SU-DHL-6 (cell line): ENCODE results near the gene SMARCAL1.

Experiments used
- H2AFZ ChIP-seq: fragments of 200-600 bp; sonication (generic); 2 replicates; pipeline ENCODE4 v1.6.1; 2014; ENCODE audit warnings: low read depth, mild to moderate bottlenecking, moderate library complexity, mixed read lengths, antibody characterized with exemption, low read length; ENCODE audit not compliant: severe bottlenecking
- H3F3A ChIP-seq: fragments of 200-600 bp; shearing (Covaris generic); 2 replicates; pipeline ENCODE4 v1.6.0; 2016; ENCODE audit warnings: antibody characterized with exemption, mild to moderate bottlenecking; ENCODE audit not compliant: insufficient read depth
- H3K27ac ChIP-seq: fragments of 200-600 bp; sonication (generic); 2 replicates; pipeline ENCODE4 v1.5.1; 2016; ENCODE audit warnings: low read depth, mild to moderate bottlenecking, low read length, moderate library complexity, mixed read lengths
- H3K27me3 ChIP-seq: fragments of 200-600 bp; sonication (generic), shearing (Covaris generic); 2 replicates; pipeline ENCODE4 v1.6.0; 2014; ENCODE audit warnings: mild to moderate bottlenecking, low read length
- H3K36me3 ChIP-seq: fragments of 200-600 bp; sonication (generic); 2 replicates; pipeline ENCODE4 v1.6.1; 2014; ENCODE audit warnings: mild to moderate bottlenecking, low read length, mixed read lengths
- H3K4me2 ChIP-seq: fragments of 300-600, 200-600 bp; shearing (Covaris generic), sonication (generic); 2 replicates; pipeline ENCODE4 v1.6.0; 2014; ENCODE audit warnings: low read length, low read depth, mild to moderate bottlenecking; ENCODE audit not compliant: poor library complexity, severe bottlenecking
- H3K4me3 ChIP-seq: fragments of 200-600 bp; sonication (generic); 2 replicates; pipeline ENCODE4 v1.5.1; 2014; ENCODE audit warnings: antibody characterized with exemption, low read length, mild to moderate bottlenecking, mixed read lengths; ENCODE audit not compliant: insufficient read depth, poor library complexity, severe bottlenecking
- H3K79me2 ChIP-seq: fragments of 200-600 bp; sonication (generic); 2 replicates; pipeline ENCODE4 v1.6.1; 2014; ENCODE audit warnings: mild to moderate bottlenecking, low read length, moderate library complexity; ENCODE audit not compliant: insufficient read depth
- H3K9ac ChIP-seq: fragments of 200-600 bp; sonication (generic); 2 replicates; pipeline ENCODE4 v1.7.0; 2014; ENCODE audit warnings: mild to moderate bottlenecking, low read length
- H3K9me2 ChIP-seq: fragments of 200-600 bp; sonication (generic); replicated peaks from 2 replicates; pipeline ENCODE4 v1.6.1; 2014; ENCODE audit warnings: low read length; ENCODE audit not compliant: insufficient read depth
- H3K9me3 ChIP-seq: fragments of 200-600 bp; sonication (generic); 2 replicates; pipeline ENCODE4 v1.6.1; 2014; ENCODE audit warnings: low read length, mixed read lengths; ENCODE audit not compliant: insufficient read depth
- H4K20me1 ChIP-seq: fragments of 200-600 bp; sonication (generic); 2 replicates; pipeline ENCODE4 v1.6.1; 2014; ENCODE audit warnings: low read depth, mild to moderate bottlenecking, antibody characterized with exemption, low read length, moderate library complexity, mixed read lengths
- CTCF ChIP-seq: fragments of 200-600 bp; sonication (generic); IDR thresholded peaks from one replicate; pipeline ENCODE4 v1.5.1; 2017; ENCODE audit warnings: antibody characterized with exemption, mild to moderate bottlenecking, low read length, moderate library complexity; ENCODE audit not compliant: insufficient read depth, poor library complexity, severe bottlenecking
- EZH2phosphoT487 ChIP-seq: fragments of 200-600 bp; sonication (generic), shearing (Covaris generic); conservative IDR thresholded peaks from 2 replicates; pipeline ENCODE4 v1.6.1; 2018; ENCODE audit warnings: mild to moderate bottlenecking, antibody characterized with exemption, low read length, moderate library complexity, mixed read lengths

The SMARCAL1 gene

GRCh38 chr2:216392945-216393840 is 19.1 kb upstream of the SMARCAL1 start:
- no peaks in the 10 kb centered on the region for H3K9me3 ChIP-seq
- H3K27ac ChIP-seq: no peak overlapping the region
- no peak for TF ChIP-seq EZH2phosphoT487

GRCh38 chr2:216394881-216395280 is 17.4 kb upstream of the SMARCAL1 start:
- Histone ChIP-seq H2AFZ (no peak overlapping the region), H3K27me3 (no peaks in the 10 kb centered on the region), H3K79me2 (no peaks in the 10 kb centered on the region), H3K4me2 (no peak overlapping the region), H3K9ac (no peak overlapping the region), H3K9me2 (no peaks in the 10 kb centered on the region), H3F3A (no peaks in the 10 kb centered on the region), H3K27ac (no peak overlapping the region), H4K20me1 (no peaks in the 10 kb centered on the region), H3K36me3 (no peaks in the 10 kb centered on the region), H3K9me3 (no peaks in the 10 kb centered on the region), H3K4me3 (no peak overlapping the region)
- no peak for TF ChIP-seq CTCF
- TF ChIP-seq EZH2phosphoT487: no peak

More at GRCh38 chr2:216392945-216393840, 19.1 kb upstream of the SMARCAL1 start:
- no peak overlapping the region for H3K4me3 ChIP-seq
- no peaks in the 10 kb centered on the region for H3K79me2 ChIP-seq
- H4K20me1 ChIP-seq: no peaks in the 10 kb centered on the region
- no peaks in the 10 kb centered on the region for H3K36me3 ChIP-seq
- H2AFZ ChIP-seq: no peak overlapping the region
- no peaks in the 10 kb centered on the region for H3F3A ChIP-seq
- H3K9ac ChIP-seq: no peak overlapping the region
- H3K9me2 ChIP-seq: no peaks in the 10 kb centered on the region
- no peak overlapping the region for H3K4me2 ChIP-seq
- no peaks in the 10 kb centered on the region for H3K27me3 ChIP-seq

GRCh38 chr2:216399621-216400020 is 12.7 kb upstream of the SMARCAL1 start:
- Histone ChIP-seq H3K9me2 (no peaks in the 10 kb centered on the region), H3K27ac (no peak overlapping the region), H3K27me3 (no peaks in the 10 kb centered on the region), H3K79me2 (no peaks in the 10 kb centered on the region), H3K4me2 (no peak overlapping the region), H4K20me1 (no peaks in the 10 kb centered on the region), H2AFZ (no peak overlapping the region), H3F3A (no peaks in the 10 kb centered on the region), H3K9ac (no peak overlapping the region), H3K36me3 (no peaks in the 10 kb centered on the region), H3K4me3 (no peak overlapping the region), H3K9me3 (no peaks in the 10 kb centered on the region)
- TF ChIP-seq EZH2phosphoT487: no peak
- TF ChIP-seq CTCF: no peak

GRCh38 chr2:216402751-216403150 is 9.5 kb upstream of the SMARCAL1 start:
- TF ChIP-seq CTCF: no peak
- no peak for TF ChIP-seq EZH2phosphoT487

More at GRCh38 chr2:216402751-216403150, 9.5 kb upstream of the SMARCAL1 start:
- no peak overlapping the region for H3K27ac ChIP-seq
- no peaks in the 10 kb centered on the region for H3K9me2 ChIP-seq
- no peak overlapping the region for H3K4me2 ChIP-seq
- H3K27me3 ChIP-seq: no peaks in the 10 kb centered on the region
- no peaks in the 10 kb centered on the region for H3K79me2 ChIP-seq
- no peak overlapping the region for H3K4me3 ChIP-seq
- no peaks in the 10 kb centered on the region for H3K36me3 ChIP-seq
- H3K9ac ChIP-seq: no peak overlapping the region
- H3K9me3 ChIP-seq: no peaks in the 10 kb centered on the region
- H3F3A ChIP-seq: no peaks in the 10 kb centered on the region
- H2AFZ ChIP-seq: no peak overlapping the region
- no peaks in the 10 kb centered on the region for H4K20me1 ChIP-seq
